HEK293 (cell line): ENCODE measurements around the gene THRSP.

Experiments used
- CTCF ChIP-seq: fragments of 450-650 bp; formaldehyde crosslinking; IDR thresholded peaks from 2 replicates; pipeline ENCODE4 v1.5.1; 2016; ENCODE audit warnings: missing biosample characterization, missing genetic modification characterization
- KLF9 ChIP-seq: fragments of 450-650 bp; formaldehyde crosslinking; IDR thresholded peaks from 2 replicates; pipeline ENCODE4 v1.5.1; 2016; ENCODE audit warnings: missing biosample characterization, missing genetic modification characterization, low read depth
- PBX3 ChIP-seq: sonication (generic); formaldehyde crosslinking; IDR thresholded peaks from 2 replicates; pipeline ENCODE4 v1.8.1; 2022; ENCODE audit warnings: mild to moderate bottlenecking, moderate library complexity, missing genetic modification reagents
- ZBTB21 ChIP-seq: fragments of 450-650 bp; formaldehyde crosslinking; IDR thresholded peaks from 2 replicates; pipeline ENCODE4 v1.5.1; 2017; ENCODE audit warnings: missing biosample characterization, missing genetic modification characterization
- ZNF501 ChIP-seq: fragments of 450-650 bp; formaldehyde crosslinking; IDR thresholded peaks from 2 replicates; pipeline ENCODE4 v1.5.1; 2016; ENCODE audit warnings: missing biosample characterization, missing genetic modification characterization

- no peak for TF ChIP-seq CTCF (tag by site-specific recombination)
- no peak for TF ChIP-seq ZBTB21 (tag by site-specific recombination)
- no peak for TF ChIP-seq PBX3 (CRISPR knock-in tag)
- TF ChIP-seq KLF9 (tag by site-specific recombination), result no peak
- no peak for TF ChIP-seq ZNF501 (tag by site-specific recombination)
Measured at GRCh38 chr11:78057462-78058055, 6.1 kb upstream of the THRSP start.
